Fibroblast of mammary gland (primary cell): ENCODE results near the gene CYSRT1.

ENCODE experiments used
- DNase-seq: peaks from one replicate; pipeline ENCODE4 v3.0.0-alpha.2; 2010; ENCODE audit warnings: low read depth
- H3K4me3 ChIP-seq: 2 replicates; pipeline ENCODE4 v1.5.1; 2011; ENCODE audit warnings: low read depth, mild to moderate bottlenecking, low read length, moderate library complexity; ENCODE audit not compliant: control insufficient read depth
- CTCF ChIP-seq: conservative IDR thresholded peaks from 2 replicates; pipeline ENCODE4 v1.5.1; 2011; ENCODE audit warnings: low read depth, low read length, inconsistent platforms; ENCODE audit not compliant: control insufficient read depth, insufficient read depth

CYSRT1 gene

DNA sequence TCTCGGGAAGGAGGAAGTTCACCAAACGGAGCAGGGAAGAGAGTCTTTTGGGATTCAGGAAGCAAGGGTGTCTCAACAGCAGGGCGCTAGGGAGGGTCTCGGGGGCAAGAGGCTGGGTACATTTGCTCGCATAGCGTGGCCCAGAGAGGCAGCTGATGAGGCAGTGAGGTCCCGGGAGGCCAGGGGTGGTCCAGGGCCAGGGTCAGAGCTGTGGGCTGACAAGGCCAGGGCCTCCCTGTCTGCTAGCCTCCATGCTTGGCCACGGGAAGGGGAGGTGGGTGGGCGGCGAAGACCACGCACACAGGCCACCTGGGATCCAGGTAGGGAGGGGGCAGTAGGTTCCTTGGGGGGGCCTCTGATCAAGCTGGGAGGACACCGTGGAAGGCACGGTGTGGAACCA is 13.4 kb upstream of the CYSRT1 start:
- DNase-seq, result no peak
- no peak overlapping the region for H3K4me3 ChIP-seq

GRCh38 chr9:137212520-137212919 is 12.5 kb upstream of the CYSRT1 start:
- no peak for TF ChIP-seq CTCF
- no peak overlapping the region for H3K4me3 ChIP-seq
- DNase-seq, result no peak

More for the DNA sequence above, 13.4 kb upstream of the CYSRT1 start:
- no peak for TF ChIP-seq CTCF

DNA sequence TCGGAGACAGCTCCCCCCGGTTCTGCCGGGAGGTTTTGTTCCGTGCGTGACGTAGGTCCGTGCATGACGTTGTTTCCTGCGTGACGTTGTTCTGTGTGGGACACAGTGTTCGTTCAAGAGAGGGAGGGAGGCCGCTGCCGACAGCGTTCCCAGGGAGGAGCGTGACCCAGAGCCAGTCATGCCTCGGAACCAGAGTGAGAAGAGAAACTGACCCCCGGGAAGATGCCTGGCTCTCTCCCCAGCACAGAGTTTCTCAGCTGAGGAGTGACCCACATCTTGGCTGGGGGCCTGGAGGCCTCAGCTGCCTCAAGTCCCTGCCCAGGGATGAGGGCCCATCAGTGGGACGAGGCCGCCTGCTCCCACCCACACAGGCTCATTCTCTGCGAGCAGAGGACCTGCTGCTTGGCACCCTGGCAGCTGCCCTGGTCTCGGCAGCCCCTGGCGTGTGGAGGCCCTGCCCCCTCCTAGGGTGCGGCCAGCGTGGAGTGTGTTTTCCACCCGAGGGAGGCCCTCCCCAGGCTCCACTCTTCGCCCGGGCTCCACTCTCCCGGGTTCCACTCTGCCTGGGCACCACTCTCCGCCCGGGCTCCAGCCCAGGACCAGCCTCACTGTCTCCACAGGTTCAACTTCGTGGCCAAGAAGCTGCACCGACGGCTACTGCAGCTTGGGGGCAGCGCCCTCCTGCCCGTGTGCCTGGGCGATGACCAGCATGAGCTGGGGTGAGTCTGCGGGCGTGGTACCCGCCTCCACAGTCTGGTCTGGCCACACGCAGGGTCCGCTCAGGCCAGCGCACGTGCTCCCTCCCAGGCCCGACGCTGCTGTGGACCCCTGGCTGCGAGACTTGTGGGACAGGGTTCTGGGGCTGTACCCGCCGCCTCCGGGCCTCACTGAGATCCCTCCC is 11.6 kb upstream of the CYSRT1 start:
- no peak overlapping the region for H3K4me3 ChIP-seq
- DNase-seq, result peak; percentile 62
- TF ChIP-seq CTCF, result no peak

DNA sequence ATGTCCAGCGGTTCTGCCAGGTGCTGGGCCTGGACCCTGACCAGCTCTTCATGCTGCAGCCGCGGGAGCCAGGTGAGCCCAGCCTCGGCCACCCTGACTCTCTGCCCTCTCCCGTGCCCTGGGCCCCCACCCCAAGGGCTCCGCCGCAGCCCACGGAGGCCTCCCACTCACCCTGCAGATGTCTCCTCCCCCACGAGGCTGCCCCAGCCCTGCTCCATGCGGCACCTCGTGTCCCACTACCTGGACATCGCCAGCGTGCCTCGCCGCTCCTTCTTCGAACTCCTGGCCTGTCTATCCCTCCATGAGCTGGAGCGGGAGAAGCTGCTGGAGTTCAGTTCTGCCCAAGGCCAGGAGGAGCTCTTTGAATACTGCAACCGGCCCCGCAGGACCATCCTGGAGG is 10.4 kb upstream of the CYSRT1 start:
- H3K4me3 ChIP-seq, result no peak overlapping the region
- no peak for DNase-seq

GRCh38 chr9:137215196-137215986 is 9.6 kb upstream of the CYSRT1 start:
- no peak for TF ChIP-seq CTCF
- no peak overlapping the region for H3K4me3 ChIP-seq
- DNase-seq, result no peak

More for the DNA sequence above, 10.4 kb upstream of the CYSRT1 start:
- TF ChIP-seq CTCF, result no peak

- no peak for DNase-seq
- TF ChIP-seq CTCF, result no peak
- no peak overlapping the region for H3K4me3 ChIP-seq
Measured at GRCh38 chr9:137216188-137216965, 8.6 kb upstream of the CYSRT1 start.
